Psoas muscle (tissue), 8 donors: ENCODE results near the gene RTBDN. TPM values are rescaled to one million over a fixed set of nuclear protein-coding genes. Genes with fewer than 3 reads are reported as not detected.

ENCODE experiments used
- ATAC-seq, 4 donors: fragments of 200-7000 bp; cut with Tn5 transposase; one replicate each; pipeline ENCODE4 v1.9.1; 2020; ENCODE audit warnings: moderate library complexity in 3 of 4, mild to moderate bottlenecking in 2 of 4
- DNase-seq, 2 donors: peaks; one replicate each; pipeline ENCODE4 v3.0.0-alpha.2; 2020
- H3K27ac ChIP-seq: fragments of 200-600 bp; one replicate; pipeline ENCODE4 v1.8.0; 2022
- H3K27me3 ChIP-seq, 3 donors: fragments of 200-600 bp in 1 of 3; one replicate each; pipeline versions ENCODE4 v1.6.1 to v1.8.0; 2013 to 2022; ENCODE audit warnings: low read length in 2 of 3, mild to moderate bottlenecking in 2 of 3, moderate library complexity in 1 of 3; ENCODE audit not compliant: insufficient read depth in 3 of 3
- H3K36me3 ChIP-seq, 2 donors: fragments of 200-600 bp in 1 of 2; one replicate each; pipeline versions ENCODE4 v1.6.1 to v1.8.0; 2013 to 2022; ENCODE audit warnings: low read depth in 1 of 2, mild to moderate bottlenecking in 1 of 2, moderate library complexity in 1 of 2; ENCODE audit not compliant: insufficient read depth in 1 of 2
- H3K4me1 ChIP-seq: fragments of 200-600 bp; one replicate; pipeline ENCODE4 v1.8.0; 2022
- H3K4me3 ChIP-seq: fragments of 200-600 bp; one replicate; pipeline ENCODE4 v1.8.0; 2022; ENCODE audit warnings: mild to moderate bottlenecking
- H3K9me3 ChIP-seq: fragments of 200-600 bp; one replicate; pipeline ENCODE4 v1.8.0; 2022
- CTCF ChIP-seq: fragments of 200-600 bp; IDR thresholded peaks from one replicate; pipeline ENCODE4 v1.8.0; 2022; ENCODE audit warnings: antibody characterized with exemption
- WGBS, 3 donors: extraction: QIAGEN DNeasy Blood & Tissue Kit; methylation state at CpG; one replicate each; pipeline versions ENCODE4 v1.1.6 to v1.1.7; 2013; 5-methylcytosine and 5-hydroxymethylcytosine counted together
- intact Hi-C, 2 donors: fragments of 100-400 bp; cut with DNase I; formaldehyde crosslinking; loops; one replicate each; pipeline versions ENCODE4 v1.11.0 to v1.14.2; 2022
- polyA plus RNA-seq, 3 donors: library from polyadenylated mRNA; stranded (reverse); fragments of 200-250 nt; gene quantifications; one replicate each; pipeline ENCODE4 v1.2.3, GENCODE V29; 2013
- total RNA-seq, 4 donors: library from RNA; stranded (reverse); fragmentation: NEBNext Ultra II Directional in 2 of 4; extraction: Animal tissue kit (Norgen Biotek cat#: 25700) in 2 of 4; gene quantifications; one replicate each; pipeline versions ENCODE4 v1.2.1 to v1.2.4, GENCODE V29; 2021 to 2023
- donor health status: healthy with polysubstance abuse.
- donor health status: DM: no; HTN: no; CAD: no; lungs with moderate emphysema.
- donor health status: Bipolar disorder and iron deficiency.
- donor health status: healthy.
- donor health status: DM: yes; HTN: yes; CAD: no.
- donor health status: DM: no; HTN: no; CAD: no.
- donor health status: DM: no; HTN: no; CAD: no.
- donor health status: DM: yes; HTN: yes; CAD: no.

Gene RTBDN
- total and polyA plus RNA-seq, 7 donors: 0.05 TPM; not detected in 6

DNA sequence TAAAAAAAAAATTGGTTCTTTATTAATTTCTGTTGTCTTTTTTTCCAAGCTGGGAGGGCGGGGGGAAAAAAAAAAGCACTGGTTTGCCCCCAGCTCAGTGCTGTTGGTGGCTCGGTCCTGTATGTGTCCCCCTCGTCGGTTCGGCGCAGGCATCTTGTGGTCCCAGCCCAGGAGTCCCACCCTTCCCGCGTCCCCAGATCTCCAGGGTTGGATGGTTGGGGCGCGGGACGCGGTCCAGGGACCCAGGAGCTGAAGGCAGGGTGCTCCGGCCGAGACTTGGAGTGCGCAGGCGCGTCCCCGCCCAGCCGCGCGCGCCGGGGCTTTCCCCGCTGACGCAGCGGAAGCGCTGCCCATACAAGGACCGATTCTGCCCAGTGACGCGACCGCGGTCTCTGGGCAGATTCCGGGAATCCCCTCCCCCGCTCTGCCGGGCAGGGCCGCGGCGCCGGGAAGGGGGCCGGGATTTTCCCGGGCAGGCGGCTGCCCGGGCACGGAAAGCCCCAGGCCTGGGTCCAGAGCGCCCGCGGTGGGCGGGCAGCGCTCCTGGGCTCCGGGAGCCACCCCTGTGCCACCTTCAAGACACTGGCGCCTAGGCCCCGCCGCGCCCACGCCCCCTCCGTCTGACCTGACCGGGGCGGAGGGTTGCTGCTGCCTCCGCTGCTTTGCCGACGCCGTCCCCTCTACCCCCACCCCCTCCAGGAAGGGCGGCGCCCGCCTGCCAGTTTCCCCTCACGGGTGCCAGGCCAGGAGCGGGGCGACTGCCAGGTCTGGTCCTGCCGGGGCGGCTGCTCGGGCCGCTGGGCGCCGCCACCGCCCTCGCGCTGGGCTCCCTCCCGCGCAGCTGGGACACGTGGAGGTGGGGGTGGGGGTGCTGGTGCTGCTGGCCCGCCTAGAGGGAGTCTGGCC is 40.8 kb downstream of the RTBDN start:
- Histone ChIP-seq H3K36me3 (peaks cover 0 to 9% of the 10 kb centered on the region in 2 donors), H3K9me3 (no peaks in the 10 kb centered on the region), H3K4me1 (peaks cover 16% of the 10 kb centered on the region), H3K27me3 (no peaks in the 10 kb centered on the region), H3K4me3 (peak overlapping the region; percentile 99), H3K27ac (peak overlapping the region; percentile 99)
- 0% methylated on average over 57 to 81 of the region's 81 CpGs for WGBS, 3 donors
- DNase-seq (peak; percentile 94 to 97), ATAC-seq (peak; percentile 58 to 73 (median 66))
- no peak for TF ChIP-seq CTCF
- intact Hi-C loops: no loop called here

DNA sequence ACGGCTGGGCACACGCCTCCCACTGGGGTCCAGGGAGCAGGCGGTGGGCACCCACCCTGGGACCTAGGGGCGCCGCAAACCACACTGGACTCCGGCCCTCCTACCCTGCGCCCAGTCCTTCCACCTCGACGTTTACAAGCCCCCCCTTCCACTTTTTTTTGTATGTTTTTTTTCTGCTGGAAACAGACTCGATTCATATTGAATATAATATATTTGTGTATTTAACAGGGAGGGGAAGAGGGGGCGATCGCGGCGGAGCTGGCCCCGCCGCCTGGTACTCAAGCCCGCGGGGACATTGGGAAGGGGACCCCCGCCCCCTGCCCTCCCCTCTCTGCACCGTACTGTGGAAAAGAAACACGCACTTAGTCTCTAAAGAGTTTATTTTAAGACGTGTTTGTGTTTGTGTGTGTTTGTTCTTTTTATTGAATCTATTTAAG is 41.5 kb downstream of the RTBDN start:
- H3K27ac ChIP-seq: peak overlapping the region; percentile 99
- no peaks in the 10 kb centered on the region for H3K9me3 ChIP-seq
- peaks cover 22% of the 10 kb centered on the region for H3K4me1 ChIP-seq
- peak in 1 of 2 donors; percentile 14 for DNase-seq
- ATAC-seq: no peak
- peak overlapping the region; percentile 99 for H3K4me3 ChIP-seq
- H3K36me3 ChIP-seq: peaks cover 0 to 2% of the 10 kb centered on the region in 2 donors
- TF ChIP-seq CTCF: no peak
- intact Hi-C loops: no loop called here
- H3K27me3 ChIP-seq: no peaks in the 10 kb centered on the region
- WGBS, 3 donors: 1 to 2% (median 1%) methylated on average over 22 of the region's 22 CpGs

DNA sequence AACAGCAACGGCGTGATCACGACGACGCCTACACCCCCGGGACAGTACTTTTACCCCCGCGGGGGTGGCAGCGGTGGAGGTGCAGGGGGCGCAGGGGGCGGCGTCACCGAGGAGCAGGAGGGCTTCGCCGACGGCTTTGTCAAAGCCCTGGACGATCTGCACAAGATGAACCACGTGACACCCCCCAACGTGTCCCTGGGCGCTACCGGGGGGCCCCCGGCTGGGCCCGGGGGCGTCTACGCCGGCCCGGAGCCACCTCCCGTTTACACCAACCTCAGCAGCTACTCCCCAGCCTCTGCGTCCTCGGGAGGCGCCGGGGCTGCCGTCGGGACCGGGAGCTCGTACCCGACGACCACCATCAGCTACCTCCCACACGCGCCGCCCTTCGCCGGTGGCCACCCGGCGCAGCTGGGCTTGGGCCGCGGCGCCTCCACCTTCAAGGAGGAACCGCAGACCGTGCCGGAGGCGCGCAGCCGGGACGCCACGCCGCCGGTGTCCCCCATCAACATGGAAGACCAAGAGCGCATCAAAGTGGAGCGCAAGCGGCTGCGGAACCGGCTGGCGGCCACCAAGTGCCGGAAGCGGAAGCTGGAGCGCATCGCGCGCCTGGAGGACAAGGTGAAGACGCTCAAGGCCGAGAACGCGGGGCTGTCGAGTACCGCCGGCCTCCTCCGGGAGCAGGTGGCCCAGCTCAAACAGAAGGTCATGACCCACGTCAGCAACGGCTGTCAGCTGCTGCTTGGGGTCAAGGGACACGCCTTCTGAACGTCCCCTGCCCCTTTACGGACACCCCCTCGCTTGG is 42.1 kb downstream of the RTBDN start:
- no peaks in the 10 kb centered on the region for H3K36me3 ChIP-seq
- intact Hi-C loops: no loop called here
- H3K27me3 ChIP-seq: no peaks in the 10 kb centered on the region
- H3K4me3 ChIP-seq: peak overlapping the region; percentile 99
- H3K9me3 ChIP-seq: no peaks in the 10 kb centered on the region
- DNase-seq: peak; percentile 75 to 88
- peak overlapping the region; percentile 99 for H3K27ac ChIP-seq
- no peak for TF ChIP-seq CTCF
- H3K4me1 ChIP-seq: peaks cover 28% of the 10 kb centered on the region
- ATAC-seq: peak; percentile 3 to 27 (median 16)
- WGBS, 3 donors: 0% methylated on average over 73 to 84 of the region's 84 CpGs

DNA sequence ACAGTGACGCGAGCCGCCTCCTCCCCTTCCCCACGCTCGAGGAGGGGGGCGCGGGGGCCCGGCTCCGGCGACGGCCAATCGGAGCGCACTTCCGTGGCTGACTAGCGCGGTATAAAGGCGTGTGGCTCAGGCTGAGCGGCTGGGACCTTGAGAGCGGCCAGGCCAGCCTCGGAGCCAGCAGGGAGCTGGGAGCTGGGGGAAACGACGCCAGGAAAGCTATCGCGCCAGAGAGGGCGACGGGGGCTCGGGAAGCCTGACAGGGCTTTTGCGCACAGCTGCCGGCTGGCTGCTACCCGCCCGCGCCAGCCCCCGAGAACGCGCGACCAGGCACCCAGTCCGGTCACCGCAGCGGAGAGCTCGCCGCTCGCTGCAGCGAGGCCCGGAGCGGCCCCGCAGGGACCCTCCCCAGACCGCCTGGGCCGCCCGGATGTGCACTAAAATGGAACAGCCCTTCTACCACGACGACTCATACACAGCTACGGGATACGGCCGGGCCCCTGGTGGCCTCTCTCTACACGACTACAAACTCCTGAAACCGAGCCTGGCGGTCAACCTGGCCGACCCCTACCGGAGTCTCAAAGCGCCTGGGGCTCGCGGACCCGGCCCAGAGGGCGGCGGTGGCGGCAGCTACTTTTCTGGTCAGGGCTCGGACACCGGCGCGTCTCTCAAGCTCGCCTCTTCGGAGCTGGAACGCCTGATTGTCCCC is 42.9 kb downstream of the RTBDN start, which contains the start of gene JUNB:
JUNB (plus strand) TSS at position 142 of the 706 bp plus-strand sequence; CDS start at position 428, 286 bp downstream.
- H3K4me3 ChIP-seq: peak within 1 kb of the TSS; percentile 99
- no peaks in the 10 kb centered on the region for H3K27me3 ChIP-seq
- TF ChIP-seq CTCF: no peak
- DNase-seq (peak; percentile 98 to 99), ATAC-seq (peak; percentile 65 to 75 (median 66))
- peak within 1 kb of the TSS; percentile 99 for H3K27ac ChIP-seq
- peaks cover 28% of the 10 kb centered on the region for H3K4me1 ChIP-seq
- intact Hi-C loops: no loop called here
- no peaks in the 10 kb centered on the region for H3K9me3 ChIP-seq
- WGBS, 3 donors: 0% methylated on average over 64 to 73 of the region's 73 CpGs
- no peaks in the 10 kb centered on the region for H3K36me3 ChIP-seq
